Activated naive CD4-positive, alpha-beta T cell treated with anti-CD3 and anti-CD28 coated beads for 36 hours (primary cell): ENCODE results near the gene PRSS33. TPM values are rescaled to one million over a fixed set of nuclear protein-coding genes. Genes with fewer than 3 reads are reported as not detected.

Source experiments
- CTCF ChIA-PET: fragments of 350-600 bp; sonication (Branson Sonifier 250); formaldehyde crosslinking; loops from one replicate; lab custom pipeline; 2021; ENCODE audit warnings: antibody characterized with exemption; lab: Charles Lee
- DNase-seq: peaks from one replicate; pipeline ENCODE4 v3.0.0-alpha.2; 2020
- H3K27ac Mint-ChIP-seq: one replicate; pipeline ENCODE4 v1.8.0; 2021; ENCODE audit warnings: mild to moderate bottlenecking, mixed read lengths
- H3K27me3 Mint-ChIP-seq: one replicate; pipeline ENCODE4 v1.8.0; 2021; ENCODE audit warnings: low read depth, mixed read lengths
- H3K36me3 Mint-ChIP-seq: one replicate; pipeline ENCODE4 v1.8.0; 2021; ENCODE audit warnings: low read depth, mixed read lengths
- H3K4me1 Mint-ChIP-seq: one replicate; pipeline ENCODE4 v1.8.0; 2021; ENCODE audit warnings: low read depth, mixed read lengths
- H3K4me3 Mint-ChIP-seq: one replicate; pipeline ENCODE4 v1.8.0; 2021; ENCODE audit warnings: mild to moderate bottlenecking, moderate library complexity, mixed read lengths
- H3K9me3 Mint-ChIP-seq: one replicate; pipeline ENCODE4 v1.8.0; 2021; ENCODE audit warnings: mixed read lengths
- intact Hi-C: fragments of 100-400 bp; cut with micrococcal nuclease; formaldehyde crosslinking; loops from one replicate; pipeline ENCODE4 v1.15.1; 2023
- total RNA-seq, 2 experiments: library from RNA; stranded (reverse); gene quantifications; one replicate each; pipeline ENCODE4 v1.2.3, GENCODE V29; 2021

The PRSS33 gene
- total RNA-seq, 2 experiments from 2014 or later, result 0.12 to 0.17 TPM

GRCh38 chr16:2768403-2769089 is 18.8 kb downstream of the PRSS33 start:
- no peak for DNase-seq
- H3K4me3 Mint-ChIP-seq, result no peak overlapping the region

GRCh38 chr16:2767891-2768290 is 19.5 kb downstream of the PRSS33 start:
- H3K4me1 Mint-ChIP-seq, result peaks cover 15% of the 10 kb centered on the region
- H3K36me3 Mint-ChIP-seq, result peaks cover 72% of the 10 kb centered on the region
- H3K4me3 Mint-ChIP-seq, result no peak overlapping the region
- H3K27me3 Mint-ChIP-seq, result no peaks in the 10 kb centered on the region
- no peaks in the 10 kb centered on the region for H3K9me3 Mint-ChIP-seq
- intact Hi-C loops, result no loop called here
- no peak for DNase-seq
- no peak overlapping the region for H3K27ac Mint-ChIP-seq
- CTCF ChIA-PET, result no interaction called here

More at GRCh38 chr16:2768403-2769089, 18.8 kb downstream of the PRSS33 start:
- CTCF ChIA-PET, result no interaction called here
- Mint-ChIP-seq H3K4me1 (peaks cover 16% of the 10 kb centered on the region), H3K27ac (no peak overlapping the region), H3K9me3 (no peaks in the 10 kb centered on the region), H3K27me3 (no peaks in the 10 kb centered on the region), H3K36me3 (peaks cover 67% of the 10 kb centered on the region)
- intact Hi-C loops, result no loop called here

GRCh38 chr16:2767140-2767731 is 20.1 kb downstream of the PRSS33 start:
- intact Hi-C loops, result no loop called here
- Mint-ChIP-seq H3K9me3 (no peaks in the 10 kb centered on the region), H3K27me3 (no peaks in the 10 kb centered on the region), H3K4me3 (no peak overlapping the region), H3K27ac (no peak overlapping the region), H3K4me1 (peaks cover 12% of the 10 kb centered on the region), H3K36me3 (peaks cover 75% of the 10 kb centered on the region)
- CTCF ChIA-PET, result no interaction called here
- no peak for DNase-seq

- H3K4me1 Mint-ChIP-seq, result peaks cover 12% of the 10 kb centered on the region
- no peaks in the 10 kb centered on the region for H3K27me3 Mint-ChIP-seq
- no peaks in the 10 kb centered on the region for H3K9me3 Mint-ChIP-seq
- intact Hi-C loops, result no loop called here
- CTCF ChIA-PET, result no interaction called here
- DNase-seq, result no peak
- H3K36me3 Mint-ChIP-seq, result peaks cover 79% of the 10 kb centered on the region
- H3K4me3 Mint-ChIP-seq, result no peak overlapping the region
- H3K27ac Mint-ChIP-seq, result no peak overlapping the region
These were observed 20.8 kb downstream of the PRSS33 start for GRCh38 chr16:2766430-2767139.

- Mint-ChIP-seq H3K36me3 (peaks cover 88% of the 10 kb centered on the region), H3K4me1 (peaks cover 10% of the 10 kb centered on the region), H3K27ac (no peak overlapping the region), H3K4me3 (no peak overlapping the region), H3K9me3 (no peaks in the 10 kb centered on the region), H3K27me3 (no peaks in the 10 kb centered on the region)
- DNase-seq, result no peak
- intact Hi-C loops, result no loop called here
- CTCF ChIA-PET, result no interaction called here
These were observed 21.6 kb downstream of the PRSS33 start for GRCh38 chr16:2765462-2766404.

GRCh38 chr16:2764718-2765117 is 22.6 kb downstream of the PRSS33 start:
- H3K36me3 Mint-ChIP-seq, result peaks cover 90% of the 10 kb centered on the region
- no peak overlapping the region for H3K27ac Mint-ChIP-seq
- DNase-seq, result no peak
- intact Hi-C loops, result no loop called here
- CTCF ChIA-PET, result interaction anchor here (0.5 kb wide), 1 partner anchor 126 kb away, joined by 3 read pairs; no protein-coding TSS in a partner anchor
- no peaks in the 10 kb centered on the region for H3K27me3 Mint-ChIP-seq
- H3K9me3 Mint-ChIP-seq, result no peaks in the 10 kb centered on the region
- peaks cover 14% of the 10 kb centered on the region for H3K4me1 Mint-ChIP-seq
- no peak overlapping the region for H3K4me3 Mint-ChIP-seq

GRCh38 chr16:2763173-2763572 is 24.2 kb downstream of the PRSS33 start:
- DNase-seq, result no peak
- Mint-ChIP-seq H3K36me3 (peaks cover 90% of the 10 kb centered on the region), H3K4me3 (no peak overlapping the region), H3K4me1 (peaks cover 20% of the 10 kb centered on the region), H3K9me3 (no peaks in the 10 kb centered on the region), H3K27ac (peak overlapping the region; percentile 22), H3K27me3 (no peaks in the 10 kb centered on the region)
- intact Hi-C loops, result no loop called here
- CTCF ChIA-PET, result interaction anchor here (0.6 kb wide), 1 partner anchor 27 kb away, joined by 5 read pairs; no protein-coding TSS in a partner anchor

GRCh38 chr16:2762711-2763110 is 24.6 kb downstream of the PRSS33 start:
- no peaks in the 10 kb centered on the region for H3K27me3 Mint-ChIP-seq
- H3K4me1 Mint-ChIP-seq, result peaks cover 20% of the 10 kb centered on the region

GRCh38 chr16:2761886-2762583 is 25.3 kb downstream of the PRSS33 start:
- H3K27ac Mint-ChIP-seq, result no peak overlapping the region
- intact Hi-C loops, result no loop called here
- no peaks in the 10 kb centered on the region for H3K9me3 Mint-ChIP-seq
- CTCF ChIA-PET, result no interaction called here
- H3K27me3 Mint-ChIP-seq, result no peaks in the 10 kb centered on the region
- H3K4me1 Mint-ChIP-seq, result peaks cover 23% of the 10 kb centered on the region
- peaks cover 91% of the 10 kb centered on the region for H3K36me3 Mint-ChIP-seq
- H3K4me3 Mint-ChIP-seq, result no peak overlapping the region
- no peak for DNase-seq

More at GRCh38 chr16:2762711-2763110, 24.6 kb downstream of the PRSS33 start:
- Mint-ChIP-seq H3K9me3 (no peaks in the 10 kb centered on the region), H3K36me3 (peaks cover 90% of the 10 kb centered on the region), H3K27ac (no peak overlapping the region), H3K4me3 (no peak overlapping the region)
- no peak for DNase-seq
- CTCF ChIA-PET, result interaction anchor here (0.6 kb wide), 1 partner anchor 27 kb away, joined by 5 read pairs; no protein-coding TSS in a partner anchor
- intact Hi-C loops, result no loop called here

GRCh38 chr16:2761472-2761871 is 25.9 kb downstream of the PRSS33 start:
- Mint-ChIP-seq H3K36me3 (peaks cover 91% of the 10 kb centered on the region), H3K27me3 (no peaks in the 10 kb centered on the region), H3K27ac (no peak overlapping the region), H3K4me1 (peaks cover 25% of the 10 kb centered on the region), H3K9me3 (no peaks in the 10 kb centered on the region), H3K4me3 (no peak overlapping the region)
- intact Hi-C loops, result no loop called here
- CTCF ChIA-PET, result no interaction called here
- DNase-seq, result no peak

GRCh38 chr16:2757344-2757743 is 30.0 kb downstream of the PRSS33 start:
- intact Hi-C loops, result no loop called here
- CTCF ChIA-PET, result interaction anchor here (1.4 kb wide), 1 partner anchor 18 kb away, joined by 5 read pairs; no protein-coding TSS in a partner anchor
- no peaks in the 10 kb centered on the region for H3K27me3 Mint-ChIP-seq
- H3K4me3 Mint-ChIP-seq, result no peak overlapping the region
- no peak overlapping the region for H3K27ac Mint-ChIP-seq
- peaks cover 50% of the 10 kb centered on the region for H3K4me1 Mint-ChIP-seq
- H3K9me3 Mint-ChIP-seq, result no peaks in the 10 kb centered on the region
- no peak for DNase-seq
- peaks cover 84% of the 10 kb centered on the region for H3K36me3 Mint-ChIP-seq
